H1 (cell line): ENCODE results near the gene TRIM9. TPM values are rescaled to one million over a fixed set of nuclear protein-coding genes. Genes with fewer than 3 reads are reported as not detected.

Experiments used
- CTCF ChIA-PET: fragments of 300-600 bp; sonication (Branson Sonifier 250); formaldehyde crosslinking; loops from one replicate; lab custom pipeline; 2021; ENCODE audit not compliant: partially characterized antibody; lab: Charles Lee
- POLR2A ChIA-PET: fragments of 300-600 bp; sonication (Branson Sonifier 250); formaldehyde crosslinking; loops from one replicate; lab custom pipeline; 2021; ENCODE audit warnings: inconsistent platforms; ENCODE audit not compliant: partially characterized antibody; lab: Charles Lee
- DNase-seq, 2 experiments: peaks; one replicate each; pipeline versions ENCODE4 v3.0.0 to v3.0.0-alpha.2; 2010 to 2022; ENCODE audit warnings: low spot score in 2 of 2, low read depth in 1 of 2, mixed read lengths in 1 of 2
- FAIRE-seq: peaks from 2 replicates; lab custom pipeline; 2011; peaks lifted over from hg19 to GRCh38; lab: Jason Lieb, UNC
- H2AFZ ChIP-seq: 2 replicates; pipeline ENCODE4 v1.8.1; 2012; ENCODE audit warnings: low read length, inconsistent platforms
- H2AK5ac ChIP-seq: 2 replicates; pipeline ENCODE4 v1.6.1; 2013; ENCODE audit warnings: low read depth, low read length
- H2BK120ac ChIP-seq: replicated peaks from 2 replicates; pipeline ENCODE3; 2013; ENCODE audit warnings: low read depth, low read length, inconsistent platforms
- H2BK12ac ChIP-seq: 2 replicates; pipeline ENCODE4 v1.6.1; 2013; ENCODE audit warnings: low read depth, low read length
- H2BK15ac ChIP-seq: 2 replicates; pipeline ENCODE4 v1.6.1; 2013; ENCODE audit warnings: low read length
- H2BK20ac ChIP-seq: 2 replicates; pipeline ENCODE4 v1.6.1; 2013; ENCODE audit warnings: low read length
- H2BK5ac ChIP-seq: 2 replicates; pipeline ENCODE4 v1.6.1; 2013; ENCODE audit warnings: low read depth, low read length
- H3K14ac ChIP-seq: 2 replicates; pipeline ENCODE4 v1.6.1; 2013; ENCODE audit warnings: inconsistent platforms; ENCODE audit not compliant: insufficient read length
- H3K18ac ChIP-seq: 2 replicates; pipeline ENCODE4 v1.6.1; 2013; ENCODE audit warnings: low read length; ENCODE audit errors: extremely low read depth
- H3K23ac ChIP-seq: 2 replicates; pipeline ENCODE4 v1.6.1; 2013; ENCODE audit warnings: inconsistent platforms; ENCODE audit not compliant: insufficient read length
- H3K23me2 ChIP-seq: 2 replicates; pipeline ENCODE4 v1.6.1; 2013; ENCODE audit warnings: low read depth, low read length
- H3K27ac ChIP-seq: 2 replicates; pipeline ENCODE4 v1.6.1; 2011; ENCODE audit warnings: low read depth, low read length, inconsistent platforms
- H3K27me3 ChIP-seq, 4 experiments: replicated peaks in 1 of 4; 1 replicate in 1 of 4; 2 replicates in 3 of 4; pipeline versions ENCODE4 v1.6.1 to v1.8.1; 2011 to 2013; ENCODE audit warnings: low read length in 3 of 4, mild to moderate bottlenecking in 3 of 4, inconsistent platforms in 2 of 4, mixed read lengths in 2 of 4, moderate library complexity in 1 of 4; ENCODE audit not compliant: control insufficient read depth in 3 of 4, insufficient read depth in 3 of 4; ENCODE audit errors: extremely low read depth in 1 of 4
- H3K36me3 ChIP-seq, 4 experiments: 2 replicates each; pipeline versions ENCODE4 v1.6.1 to v1.8.1; 2011 to 2013; ENCODE audit warnings: mild to moderate bottlenecking in 4 of 4, low read length in 3 of 4, moderate library complexity in 2 of 4, control low read depth in 1 of 4, inconsistent platforms in 1 of 4; ENCODE audit not compliant: insufficient read depth in 4 of 4, control insufficient read depth in 2 of 4
- H3K4ac ChIP-seq: replicated peaks from 2 replicates; pipeline ENCODE3; 2013; ENCODE audit warnings: low read length, low read depth, mixed read lengths, inconsistent platforms; ENCODE audit not compliant: insufficient read length
- H3K4me1 ChIP-seq, 4 experiments: replicated peaks in 1 of 4; 1 replicate in 1 of 4; 2 replicates in 3 of 4; pipeline versions ENCODE4 v1.6.1 to v1.8.1; 2011 to 2013; ENCODE audit warnings: low read length in 3 of 4, inconsistent platforms in 2 of 4, mixed read lengths in 1 of 4; ENCODE audit not compliant: insufficient read depth in 4 of 4, control insufficient read depth in 3 of 4
- H3K4me2 ChIP-seq, 2 experiments: 2 replicates each; pipeline versions ENCODE4 v1.6.1 to v1.8.1; 2011 to 2013; ENCODE audit warnings: low read depth in 2 of 2, low read length in 2 of 2, control low read depth in 1 of 2, inconsistent platforms in 1 of 2, mild to moderate bottlenecking in 1 of 2; ENCODE audit not compliant: insufficient read depth in 1 of 2
- H3K4me3 ChIP-seq, 4 experiments: fragments of 200-600, 300-600 bp in 1 of 4; sonication (generic), shearing (Covaris generic), sonication (Bioruptor Twin) in 1 of 4; 2 replicates each; pipeline versions ENCODE4 v1.5.1 to v1.8.1; 2011 to 2016; ENCODE audit warnings: low read length in 4 of 4, low read depth in 3 of 4, control low read depth in 2 of 4, inconsistent platforms in 2 of 4, mild to moderate bottlenecking in 2 of 4, mixed read lengths in 1 of 4, moderate library complexity in 1 of 4; ENCODE audit not compliant: insufficient read depth in 2 of 4; ENCODE audit errors: extremely low read depth in 1 of 4
- H3K56ac ChIP-seq: replicated peaks from 2 replicates; pipeline ENCODE3; 2013; ENCODE audit warnings: low read depth, mild to moderate bottlenecking, mixed read lengths, low read length, inconsistent platforms; ENCODE audit not compliant: insufficient read length
- H3K79me1 ChIP-seq: 2 replicates; pipeline ENCODE4 v1.6.1; 2013; ENCODE audit warnings: low read depth, low read length, control low read depth
- H3K79me2 ChIP-seq, 2 experiments: 2 replicates each; pipeline versions ENCODE4 v1.6.1 to v1.8.1; 2012 to 2013; ENCODE audit warnings: low read length in 2 of 2, mild to moderate bottlenecking in 2 of 2, inconsistent platforms in 1 of 2; ENCODE audit not compliant: insufficient read depth in 2 of 2, control insufficient read depth in 1 of 2
- H3K9ac ChIP-seq, 4 experiments: replicated peaks in 1 of 4; 1 replicate in 1 of 4; 2 replicates in 3 of 4; pipeline versions ENCODE4 v1.6.1 to v1.8.1; 2011 to 2013; ENCODE audit warnings: low read depth in 3 of 4, low read length in 3 of 4, control low read depth in 2 of 4, mild to moderate bottlenecking in 2 of 4, moderate library complexity in 2 of 4, inconsistent platforms in 1 of 4; ENCODE audit errors: extremely low read depth in 1 of 4
- H3K9me3 ChIP-seq, 2 experiments: 2 replicates each; pipeline versions ENCODE4 v1.6.1 to v1.8.1; 2012 to 2013; ENCODE audit warnings: mild to moderate bottlenecking in 2 of 2, moderate library complexity in 2 of 2, control low read depth in 1 of 2, inconsistent platforms in 1 of 2, low read depth in 1 of 2, low read length in 1 of 2, mixed read lengths in 1 of 2; ENCODE audit not compliant: insufficient read depth in 2 of 2
- H4K20me1 ChIP-seq, 2 experiments: replicated peaks in 1 of 2; 2 replicates each; pipeline versions ENCODE3 to v1.8.1; 2011 to 2013; ENCODE audit warnings: inconsistent platforms in 2 of 2, low read length in 2 of 2, mild to moderate bottlenecking in 1 of 2; ENCODE audit not compliant: insufficient read depth in 2 of 2, control insufficient read depth in 1 of 2
- H4K5ac ChIP-seq: 2 replicates; pipeline ENCODE4 v1.6.1; 2013; ENCODE audit warnings: low read length, low read depth, mixed read lengths, inconsistent platforms; ENCODE audit not compliant: insufficient read length
- H4K8ac ChIP-seq: 2 replicates; pipeline ENCODE4 v1.8.0; 2013; ENCODE audit warnings: mild to moderate bottlenecking, moderate library complexity, low read length, inconsistent platforms; ENCODE audit not compliant: insufficient read depth; ENCODE audit errors: extremely low read depth
- H4K91ac ChIP-seq: replicated peaks from 2 replicates; pipeline ENCODE3; 2013; ENCODE audit warnings: low read length, mixed read lengths, inconsistent platforms; ENCODE audit not compliant: insufficient read length
- CBX5 ChIP-seq: fragments of 300-800, 300-1000 bp; sonication (generic); IDR thresholded peaks from 2 replicates; pipeline ENCODE4 v1.7.1; 2016; ENCODE audit warnings: antibody characterized with exemption, low read length, low read depth
- CHD1 ChIP-seq: IDR thresholded peaks from 2 replicates; pipeline ENCODE4 v1.6.1; 2012; ENCODE audit warnings: low read depth, low read length, improper control_type of control experiment
- EGR1 ChIP-seq: IDR thresholded peaks from 2 replicates; pipeline ENCODE4 v1.6.1; 2011; ENCODE audit warnings: low read depth, low read length, borderline replicate concordance
- EZH2 ChIP-seq: fragments of 200-600 bp; sonication (generic); IDR thresholded peaks from 2 replicates; pipeline ENCODE4 v1.7.1; 2012; ENCODE audit warnings: low read depth, mild to moderate bottlenecking, moderate library complexity, low read length, inconsistent platforms; ENCODE audit not compliant: severe bottlenecking
- GABPA ChIP-seq: IDR thresholded peaks from 2 replicates; pipeline ENCODE4 v1.6.1; 2011; ENCODE audit warnings: mild to moderate bottlenecking, low read length, moderate library complexity, borderline replicate concordance; ENCODE audit not compliant: insufficient read depth
- JUND ChIP-seq: IDR thresholded peaks from 2 replicates; pipeline ENCODE4 v1.6.1; 2011; ENCODE audit warnings: mild to moderate bottlenecking, improper control_type of control experiment, low read length
- KDM1A ChIP-seq: fragments of 200-600, 300-600 bp; sonication (generic); IDR thresholded peaks from 2 replicates; pipeline ENCODE4 v1.7.1; 2016; ENCODE audit warnings: mild to moderate bottlenecking, low read length, borderline replicate concordance
- MAX ChIP-seq: IDR thresholded peaks from 2 replicates; pipeline ENCODE4 v1.6.1; 2012; ENCODE audit warnings: inconsistent platforms
- POLR2AphosphoS5 ChIP-seq: IDR thresholded peaks from 2 replicates; pipeline ENCODE4 v1.6.1; 2011; ENCODE audit warnings: low read depth, low read length
- RBBP5 ChIP-seq: IDR thresholded peaks from 2 replicates; pipeline ENCODE4 v1.7.1; 2012; ENCODE audit warnings: low read depth, mild to moderate bottlenecking, inconsistent platforms, low read length, moderate library complexity, borderline replicate concordance
- RNF2 ChIP-seq: fragments of 200-900, 300-1000 bp; sonication (generic); IDR thresholded peaks from 2 replicates; pipeline ENCODE4 v1.7.1; 2016; ENCODE audit warnings: borderline replicate concordance, low read depth, mild to moderate bottlenecking, antibody characterized with exemption, low read length; ENCODE audit not compliant: poor library complexity, severe bottlenecking; ENCODE audit errors: missing control alignments
- SIN3A ChIP-seq, 2 experiments: IDR thresholded peaks in 1 of 2; conservative IDR thresholded peaks in 1 of 2; 2 replicates each; pipeline ENCODE4 v1.6.1; 2011 to 2012; ENCODE audit warnings: low read length in 2 of 2, improper control_type of control experiment in 1 of 2, low read depth in 1 of 2, mild to moderate bottlenecking in 1 of 2
- SIX5 ChIP-seq: IDR thresholded peaks from 2 replicates; pipeline ENCODE4 v1.6.1; 2011; ENCODE audit warnings: mild to moderate bottlenecking, low read depth, low read length
- SP4 ChIP-seq: IDR thresholded peaks from 2 replicates; pipeline ENCODE4 v1.6.1; 2012; ENCODE audit warnings: low read length, inconsistent platforms
- polyA plus RNA-seq, 7 experiments: library from polyadenylated mRNA; depleted of rRNA in 3 of 7; stranded (reverse) in 5 of 7; unstranded in 2 of 7; fragments of >200 nt in 5 of 7; fragments of 200-250 nt in 2 of 7; gene quantifications; 1 replicate in 5 of 7; 2 replicates in 1 of 7; 4 replicates in 1 of 7; pipeline versions ENCODE4 v1.2.1 to v1.2.3, GENCODE V29; 2011 to 2013; ENCODE audit warnings: missing spikeins in 2 of 7, mixed read lengths in 2 of 7
- total RNA-seq: library from RNA; stranded (reverse); fragmentation: NEBNext Ultra II Directional; extraction: Animal tissue kit (Norgen Biotek cat#: 25700); gene quantifications from 2 replicates; pipeline ENCODE4 v1.2.1, GENCODE V29; 2021
- TF ChIP-seq, protein P1 (sequence below): IDR thresholded peaks from 2 replicates; pipeline ENCODE4 v1.6.1; 2011; ENCODE audit warnings: low read depth, mild to moderate bottlenecking, low read length; ENCODE audit not compliant: insufficient read depth

The TRIM9 gene
- total and polyA plus RNA-seq, 2 of the 8 experiments (the other 6 are each of a cell fraction or from before 2014, with no cell fraction given): 2.7 to 5.4 TPM

DNA sequence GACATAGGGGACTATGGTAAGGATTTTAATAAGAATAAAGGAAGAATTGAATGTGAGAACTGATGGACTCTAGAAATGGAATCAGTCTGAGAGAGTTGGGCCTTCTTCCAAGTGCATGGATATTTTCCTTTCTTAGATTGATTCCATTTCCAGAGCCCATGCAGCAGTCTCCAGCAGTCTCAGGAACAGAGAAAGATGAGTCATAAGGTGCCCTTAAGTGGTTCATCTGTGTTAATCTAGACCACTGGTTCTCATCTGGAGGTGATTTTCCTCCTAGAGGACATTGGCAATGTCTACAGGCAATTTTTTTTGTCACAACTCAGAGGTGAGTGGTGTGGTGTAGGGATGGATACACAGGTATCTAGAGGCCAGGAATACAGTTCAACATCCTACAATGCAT lies 25.9 kb downstream of the TRIM9 start:
- POLR2A ChIA-PET: no interaction called here
- H3K4me3 ChIP-seq: no peak overlapping the region
- no peak overlapping the region for H2BK12ac ChIP-seq
- H3K36me3 ChIP-seq: no peaks in the 10 kb centered on the region
- no peak overlapping the region for H3K56ac ChIP-seq
- no peaks in the 10 kb centered on the region for H3K9me3 ChIP-seq
- H3K27me3 ChIP-seq: no peaks in the 10 kb centered on the region
- H2BK120ac ChIP-seq: no peak overlapping the region
- H3K79me2 ChIP-seq: no peaks in the 10 kb centered on the region
- no peak overlapping the region for H3K4me2 ChIP-seq
- H3K14ac ChIP-seq: no peak overlapping the region
- no peaks in the 10 kb centered on the region; the same call in 1 of the 2 replicates for H3K23me2 ChIP-seq
- H4K20me1 ChIP-seq: no peaks in the 10 kb centered on the region
- DNase-seq (no peak), FAIRE-seq (no peak)
- no peak overlapping the region for H3K23ac ChIP-seq
- no peak overlapping the region for H2AFZ ChIP-seq
- no peak overlapping the region for H4K91ac ChIP-seq
- no peak overlapping the region for H2AK5ac ChIP-seq
- no peaks in the 10 kb centered on the region for H3K79me1 ChIP-seq
- no peak overlapping the region for H3K4ac ChIP-seq
- no peak overlapping the region for H2BK5ac ChIP-seq
- H3K4me1 ChIP-seq: no peaks in the 10 kb centered on the region
- H3K18ac ChIP-seq: no peak overlapping the region
- CTCF ChIA-PET: interaction anchor here (0.9 kb wide), 1 partner anchor 10 kb away, joined by 3 read pairs; no protein-coding TSS in a partner anchor
- no peak overlapping the region for H2BK20ac ChIP-seq
- no peak overlapping the region for H3K27ac ChIP-seq
- no peak overlapping the region for H4K8ac ChIP-seq
- H4K5ac ChIP-seq: no peak overlapping the region
- no peak overlapping the region for H2BK15ac ChIP-seq
- H3K9ac ChIP-seq: no peak overlapping the region
- TF ChIP-seq EGR1: no peak
- no peak for TF ChIP-seq SIX5
- TF ChIP-seq, protein P1, sequence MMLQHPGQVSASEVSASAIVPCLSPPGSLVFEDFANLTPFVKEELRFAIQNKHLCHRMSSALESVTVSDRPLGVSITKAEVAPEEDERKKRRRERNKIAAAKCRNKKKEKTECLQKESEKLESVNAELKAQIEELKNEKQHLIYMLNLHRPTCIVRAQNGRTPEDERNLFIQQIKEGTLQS: no peak
- TF ChIP-seq EZH2: no peak
- no peak for TF ChIP-seq MAX
- TF ChIP-seq RNF2: no peak
- TF ChIP-seq POLR2AphosphoS5: no peak
- TF ChIP-seq RBBP5: no peak
- TF ChIP-seq KDM1A: no peak
- no peak for TF ChIP-seq JUND
- TF ChIP-seq CBX5: no peak
- no peak for TF ChIP-seq GABPA
- TF ChIP-seq SIN3A (conservative IDR thresholded peaks at IDR 0.05 in 1 of 2, IDR thresholded peaks at IDR 0.05 in 1 of 2; ENCODE audit: low read depth in 1 of 2, low read length in 2 of 2): no peak
- TF ChIP-seq CHD1: no peak
- TF ChIP-seq SP4: no peak
